Neural cell (in vitro differentiated cells): Measurements from ENCODE around the gene TAB2.

Source experiments
- CTCF ChIP-seq: fragments of 450-650 bp; IDR thresholded peaks from 2 replicates; pipeline ENCODE4 v1.5.1; 2014; ENCODE audit warnings: antibody characterized with exemption, mild to moderate bottlenecking, moderate library complexity; ENCODE audit not compliant: poor library complexity, severe bottlenecking
- POLR2AphosphoS5 ChIP-seq: IDR thresholded peaks from 2 replicates; pipeline ENCODE4 v1.6.1; 2012

GRCh38 chr6:149437212-149437611 is 119.7 kb downstream of the TAB2 start:
- TF ChIP-seq POLR2AphosphoS5 (no peak), CTCF (no peak)
